Left lobe of liver (tissue), 2 donors: ENCODE measurements around the gene C11orf52. TPM values are rescaled to one million over a fixed set of nuclear protein-coding genes. Genes with fewer than 3 reads are reported as not detected.
A peak's percentile ranks its signal among the peaks of the same experiment; 100 is the strongest.
"Not testable (repeated sequence)": the region's sequence is repeated elsewhere in the genome, so short reads cannot be mapped to it uniquely, and the experiment has no call there.

Source experiments
- ATAC-seq: fragments of 200-7000 bp; cut with Tn5 transposase; one replicate; pipeline ENCODE4 v1.9.1; 2020; ENCODE audit warnings: mild to moderate bottlenecking, moderate library complexity
- DNase-seq: peaks from one replicate; pipeline ENCODE4 v3.0.0-alpha.2; 2020; ENCODE audit warnings: low spot score
- total RNA-seq: library from RNA; stranded (reverse); gene quantifications from one replicate; pipeline ENCODE4 v1.2.1, GENCODE V29; 2021
- donor health status: DM: no; HTN: no; CAD: no; lungs with moderate emphysema.
- donor health status: DM: no; HTN: yes; CAD: no.

The C11orf52 gene, protein sequence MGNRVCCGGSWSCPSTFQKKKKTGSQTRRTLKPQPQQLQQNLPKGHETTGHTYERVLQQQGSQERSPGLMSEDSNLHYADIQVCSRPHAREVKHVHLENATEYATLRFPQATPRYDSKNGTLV
- 11.8 TPM for total RNA-seq

GRCh38 chr11:111918390-111919256 lies at the start of gene C11orf52:
Gene C11orf52, plus strand, starts transcription at chr11:111918913. Its CDS starts 60 bp downstream, at chr11:111918973.
- DNase-seq (peak; percentile 91), ATAC-seq (peak; percentile 89)

DNA sequence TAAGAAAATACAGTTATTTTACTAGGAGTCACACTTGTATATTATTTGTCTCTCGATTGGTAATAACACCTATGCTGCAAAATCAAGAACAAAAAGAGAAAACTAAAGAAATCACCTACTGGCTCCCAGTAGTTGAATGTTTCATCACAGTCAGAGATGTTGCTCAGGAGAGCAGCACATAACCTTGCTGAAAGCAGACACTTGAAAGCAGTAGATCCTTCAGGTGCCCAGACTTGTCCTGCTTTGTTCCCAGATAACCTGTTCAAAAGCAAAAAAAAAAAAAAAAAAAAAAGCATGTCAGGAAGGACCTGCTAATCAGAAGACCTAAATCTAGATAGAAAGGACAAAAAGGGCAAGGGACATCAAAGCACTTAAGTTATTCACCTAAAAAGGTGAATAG lies 48.6 kb upstream of the C11orf52 start:
- DNase-seq (no peak), ATAC-seq (no peak)

- ATAC-seq (no peak), DNase-seq (no peak)
Measured at GRCh38 chr11:111870522-111870885, 48.2 kb upstream of the C11orf52 start.

GRCh38 chr11:111870886-111871692 lies 47.6 kb upstream of the C11orf52 start, which contains the start of gene ALG9:
Gene ALG9, minus strand, starts transcription at chr11:111871581. Its CDS starts 99 bp downstream, at chr11:111871482.
- ATAC-seq = peak; percentile 90
- DNase-seq = peak; percentile 89

DNA sequence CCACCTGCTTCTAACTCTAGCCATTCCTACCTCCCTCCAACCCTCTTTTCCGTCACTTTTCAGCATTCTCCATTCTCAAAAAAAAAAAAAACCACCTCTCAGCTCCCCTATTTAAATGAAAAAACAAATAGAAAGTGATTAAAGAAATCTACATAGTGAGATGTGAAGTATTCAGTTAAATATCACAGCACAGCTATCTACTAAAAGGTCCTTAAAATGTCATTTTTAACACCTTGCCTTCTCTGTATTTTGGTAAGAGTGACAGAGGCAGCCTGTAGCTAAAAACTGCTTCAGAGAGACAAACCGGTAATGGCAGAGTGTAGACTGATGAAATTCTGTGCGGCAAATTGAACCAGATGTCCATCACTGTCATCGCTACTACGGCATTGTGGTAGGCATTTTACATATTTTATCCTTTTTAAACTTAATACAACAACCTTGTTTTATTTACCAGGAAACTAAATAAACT lies 47.0 kb upstream of the C11orf52 start:
- peak; percentile 25 for ATAC-seq
- no peak for DNase-seq

DNA sequence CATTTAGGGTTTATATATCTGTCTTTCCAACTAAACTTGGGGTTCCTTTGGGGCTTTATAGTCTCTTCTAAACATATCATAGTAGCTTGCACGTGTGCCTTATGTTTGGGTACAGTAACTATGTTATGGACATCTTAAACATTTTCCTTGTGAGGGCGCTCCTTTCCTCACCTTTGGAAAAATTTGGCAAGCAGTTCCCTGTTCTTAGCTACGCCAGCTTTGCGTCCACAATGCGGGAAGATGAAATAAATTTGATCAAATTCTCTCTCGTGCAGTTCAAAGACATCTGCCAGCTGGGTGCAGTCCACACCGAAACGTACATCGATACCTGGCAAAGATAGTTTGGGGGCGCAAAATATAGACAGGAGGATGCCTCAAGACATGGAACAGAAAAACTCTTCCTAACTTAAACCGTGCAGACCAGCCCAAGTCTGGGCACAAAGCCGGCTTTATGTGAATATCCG lies 40.3 kb upstream of the C11orf52 start:
- DNase-seq = no peak
- ATAC-seq = peak; percentile 27

- ATAC-seq = peak; percentile 95
- peak; percentile 97 for DNase-seq
Measured at GRCh38 chr11:111878849-111879636, 39.7 kb upstream of the C11orf52 start, which contains the start of the genes CFAP68 and FDXACB1. Gene CFAP68, plus strand, starts transcription at chr11:111879541. Its CDS starts 20 bp downstream, at chr11:111879561. Gene FDXACB1, minus strand, starts transcription at chr11:111879165. Its CDS starts 33 bp downstream, at chr11:111879132.

DNA sequence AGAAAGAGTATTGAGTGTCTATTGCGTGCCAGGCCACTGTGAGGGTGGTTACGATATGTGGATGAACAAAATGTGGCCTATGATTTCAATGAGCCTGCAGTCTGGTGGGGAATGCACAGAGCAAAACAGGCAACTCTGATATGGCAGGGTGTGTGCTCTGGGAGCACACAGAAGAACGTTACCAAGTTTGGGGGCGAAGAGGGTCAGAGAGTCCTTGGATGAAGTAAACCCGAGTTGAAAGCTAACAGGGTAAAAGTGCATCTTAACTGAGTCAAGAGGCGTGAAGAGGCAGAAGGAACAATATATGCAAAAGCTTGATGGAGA lies 39.1 kb upstream of the C11orf52 start:
- ATAC-seq (no peak), DNase-seq (no peak)

DNA sequence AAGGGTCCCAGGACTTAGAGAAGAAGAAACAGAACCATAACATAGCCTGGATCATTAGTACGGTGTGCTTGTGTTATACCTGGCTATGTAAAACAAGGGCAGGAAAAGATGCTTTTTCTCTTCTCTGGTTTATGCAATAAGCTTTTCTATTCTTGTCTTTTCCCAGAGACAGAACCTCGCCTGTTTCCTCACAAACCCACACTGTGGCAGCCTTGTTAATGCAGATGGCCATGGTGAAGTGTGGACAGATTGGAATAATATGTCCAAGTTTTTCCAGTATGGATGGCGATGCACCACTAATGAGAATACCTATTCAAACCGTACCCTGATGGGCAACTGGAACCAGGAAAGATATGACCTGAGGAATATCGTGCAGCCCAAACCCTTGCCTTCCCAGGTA lies 36.5 kb upstream of the C11orf52 start:
- DNase-seq (no peak), ATAC-seq (no peak)

GRCh38 chr11:111885053-111885452 lies 33.7 kb upstream of the C11orf52 start:
- ATAC-seq, DNase-seq: not testable (repeated sequence)

- ATAC-seq = no peak
Measured at GRCh38 chr11:111886032-111886431, 32.7 kb upstream of the C11orf52 start.

GRCh38 chr11:111886844-111887243 lies 31.9 kb upstream of the C11orf52 start:
- DNase-seq (no peak), ATAC-seq (no peak)

More at GRCh38 chr11:111886032-111886431, 32.7 kb upstream of the C11orf52 start:
- no peak for DNase-seq

DNA sequence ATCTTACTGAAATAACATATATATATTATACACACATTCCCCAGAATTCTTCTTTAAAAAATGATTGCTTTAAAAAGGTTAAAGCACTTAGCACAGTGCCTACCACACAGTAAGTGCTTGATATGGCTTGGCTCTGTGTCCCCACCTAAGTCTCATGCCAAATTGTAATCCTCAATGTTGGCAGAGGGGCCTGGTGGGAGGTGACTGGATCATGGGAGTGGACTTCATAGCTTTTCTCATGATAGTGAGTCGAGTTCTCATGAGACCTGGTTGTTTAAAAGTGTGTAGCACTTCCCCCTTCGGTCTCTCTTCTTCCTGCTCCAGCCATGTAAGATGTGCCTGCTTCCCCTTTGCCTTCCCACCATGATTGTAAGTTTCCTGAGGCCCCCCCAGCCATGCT lies 13.3 kb upstream of the C11orf52 start:
- ATAC-seq (no peak), DNase-seq (no peak)

- ATAC-seq = no peak
Measured at GRCh38 chr11:111906680-111907079, 12.0 kb upstream of the C11orf52 start.

GRCh38 chr11:111908639-111909305 lies 9.9 kb upstream of the C11orf52 start:
- DNase-seq (no peak), ATAC-seq (no peak)

More at GRCh38 chr11:111906680-111907079, 12.0 kb upstream of the C11orf52 start:
- DNase-seq = no peak

DNA sequence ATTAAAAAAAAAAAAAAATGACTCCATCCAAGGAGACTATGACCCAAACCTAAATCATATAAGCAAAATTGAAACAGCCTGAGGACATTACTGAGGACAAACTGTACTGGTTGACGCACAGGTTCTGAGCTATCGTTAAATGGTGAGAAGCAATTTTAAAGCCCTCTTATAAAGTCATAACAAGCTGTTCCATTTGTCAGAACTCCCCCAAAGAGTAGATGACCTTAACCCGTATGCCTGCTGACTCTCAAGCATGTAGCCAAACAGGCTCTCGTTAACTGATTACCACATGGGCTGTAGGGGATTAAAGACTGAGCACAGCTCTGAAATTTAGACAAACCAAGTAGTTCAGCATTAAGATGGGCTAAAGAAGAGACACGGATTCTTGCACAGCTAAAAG lies 9.3 kb upstream of the C11orf52 start:
- DNase-seq = no peak
- no peak for ATAC-seq

GRCh38 chr11:111910676-111911562 lies 7.8 kb upstream of the C11orf52 start:
- DNase-seq (no peak), ATAC-seq (no peak)

- peak; percentile 74 for ATAC-seq
Measured at GRCh38 chr11:111911563-111912401, 6.9 kb upstream of the C11orf52 start, which contains the start of gene CRYAB. Gene CRYAB, minus strand, starts transcription at chr11:111911770. Its CDS starts 46 bp downstream, at chr11:111911724.

More at GRCh38 chr11:111911563-111912401, 6.9 kb upstream of the C11orf52 start, which contains the start of gene CRYAB:
- peak; percentile 57 for DNase-seq
